GM10266 (cell line): ENCODE results near the gene AHSG.

Experiments used
- DNase-seq: peaks from one replicate; pipeline ENCODE4 v3.0.0; 2012; ENCODE audit errors: extremely low spot score
- TF ChIP-seq, protein P1 (sequence below): IDR thresholded peaks from 2 replicates; pipeline ENCODE4 v1.5.1; 2012; ENCODE audit warnings: mild to moderate bottlenecking, low read depth; ENCODE audit not compliant: control insufficient read depth, insufficient read depth; ENCODE audit errors: missing control alignments

The AHSG gene

DNA sequence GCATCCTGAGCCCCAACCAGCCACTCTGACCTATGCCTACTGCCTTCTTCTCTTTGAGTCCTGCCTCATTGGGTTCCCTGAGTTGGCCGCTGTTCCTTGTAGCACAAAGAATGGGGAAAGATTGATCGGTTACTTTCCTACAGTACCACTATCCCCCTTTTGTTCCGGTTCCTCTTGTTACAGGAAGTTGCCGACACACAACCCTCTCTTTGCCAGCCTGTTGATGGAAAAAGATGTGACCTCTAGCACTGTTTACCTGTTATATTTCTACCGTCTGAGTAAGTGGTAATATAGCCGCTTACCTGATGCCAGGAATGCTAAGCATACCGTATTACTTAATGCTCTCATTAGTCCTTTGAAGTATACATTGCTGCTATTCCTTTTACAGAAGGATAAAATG lies 9.7 kb upstream of the AHSG start:
- TF ChIP-seq, protein P1, sequence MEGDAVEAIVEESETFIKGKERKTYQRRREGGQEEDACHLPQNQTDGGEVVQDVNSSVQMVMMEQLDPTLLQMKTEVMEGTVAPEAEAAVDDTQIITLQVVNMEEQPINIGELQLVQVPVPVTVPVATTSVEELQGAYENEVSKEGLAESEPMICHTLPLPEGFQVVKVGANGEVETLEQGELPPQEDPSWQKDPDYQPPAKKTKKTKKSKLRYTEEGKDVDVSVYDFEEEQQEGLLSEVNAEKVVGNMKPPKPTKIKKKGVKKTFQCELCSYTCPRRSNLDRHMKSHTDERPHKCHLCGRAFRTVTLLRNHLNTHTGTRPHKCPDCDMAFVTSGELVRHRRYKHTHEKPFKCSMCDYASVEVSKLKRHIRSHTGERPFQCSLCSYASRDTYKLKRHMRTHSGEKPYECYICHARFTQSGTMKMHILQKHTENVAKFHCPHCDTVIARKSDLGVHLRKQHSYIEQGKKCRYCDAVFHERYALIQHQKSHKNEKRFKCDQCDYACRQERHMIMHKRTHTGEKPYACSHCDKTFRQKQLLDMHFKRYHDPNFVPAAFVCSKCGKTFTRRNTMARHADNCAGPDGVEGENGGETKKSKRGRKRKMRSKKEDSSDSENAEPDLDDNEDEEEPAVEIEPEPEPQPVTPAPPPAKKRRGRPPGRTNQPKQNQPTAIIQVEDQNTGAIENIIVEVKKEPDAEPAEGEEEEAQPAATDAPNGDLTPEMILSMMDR = no peak
- no peak for DNase-seq

DNA sequence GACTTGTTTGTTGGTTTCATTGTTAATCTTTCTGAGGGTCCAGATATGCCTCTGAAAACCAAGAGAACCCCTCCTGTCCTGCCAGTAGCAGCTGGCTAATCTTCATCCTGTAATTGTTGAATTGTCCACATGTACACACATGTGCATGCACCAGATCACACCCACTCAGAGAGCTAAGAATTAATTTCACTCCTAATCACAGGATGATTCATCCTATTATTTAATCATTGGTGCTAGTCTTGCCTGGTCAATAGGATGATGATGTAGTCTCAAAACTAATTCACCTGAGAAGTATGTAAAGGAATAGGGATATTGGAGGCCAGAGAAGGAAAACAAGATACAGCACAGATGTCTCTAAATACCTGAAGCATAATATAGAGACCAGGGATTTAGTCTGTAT lies 7.8 kb upstream of the AHSG start:
- no peak for DNase-seq
- TF ChIP-seq, protein P1 = no peak

DNA sequence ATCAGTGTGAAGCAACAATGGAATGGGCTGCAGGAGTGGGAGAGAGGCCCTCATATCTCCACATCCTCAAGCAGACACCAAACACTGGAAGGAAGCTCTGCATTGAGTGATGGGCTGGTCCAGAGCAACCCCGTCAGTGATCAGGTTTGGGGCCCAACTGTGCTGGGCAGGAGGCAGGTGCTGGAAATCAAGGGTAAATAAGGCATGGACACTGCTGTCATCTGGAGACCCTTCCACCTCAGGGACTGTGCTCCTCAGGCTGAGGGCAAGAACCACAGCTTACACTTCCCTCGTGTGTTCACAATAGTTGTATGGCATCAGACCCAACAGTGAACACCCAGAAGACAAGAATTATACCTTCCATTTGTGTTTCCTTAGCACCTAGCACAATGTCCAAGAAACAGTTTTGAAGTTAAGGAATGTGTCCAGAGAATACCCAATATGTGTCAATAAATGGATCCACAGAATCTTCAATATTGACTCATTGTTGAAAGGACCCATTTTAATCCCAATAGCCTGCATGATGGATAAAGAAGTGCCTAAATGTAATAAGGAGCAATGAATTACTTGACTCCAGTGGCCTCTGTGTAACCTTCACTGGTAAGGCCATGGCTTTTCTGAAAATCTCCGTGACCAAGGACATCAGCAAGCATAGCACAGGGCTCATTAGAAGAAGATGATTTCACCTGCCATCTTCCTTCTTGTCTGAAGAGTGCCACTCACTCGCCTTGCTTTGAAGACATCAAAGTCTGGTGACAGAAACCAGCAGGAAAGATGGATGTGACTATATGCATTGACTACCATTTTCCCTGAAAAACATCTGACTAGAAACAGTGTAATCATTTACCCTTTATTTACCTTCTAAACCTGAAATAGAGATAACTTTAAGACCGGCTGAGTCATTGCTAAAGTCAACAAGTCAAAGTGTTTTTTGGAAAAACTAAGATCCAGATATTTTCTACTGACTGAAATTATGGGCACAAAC lies 7.0 kb upstream of the AHSG start:
- DNase-seq = no peak
- TF ChIP-seq, protein P1 = no peak

DNA sequence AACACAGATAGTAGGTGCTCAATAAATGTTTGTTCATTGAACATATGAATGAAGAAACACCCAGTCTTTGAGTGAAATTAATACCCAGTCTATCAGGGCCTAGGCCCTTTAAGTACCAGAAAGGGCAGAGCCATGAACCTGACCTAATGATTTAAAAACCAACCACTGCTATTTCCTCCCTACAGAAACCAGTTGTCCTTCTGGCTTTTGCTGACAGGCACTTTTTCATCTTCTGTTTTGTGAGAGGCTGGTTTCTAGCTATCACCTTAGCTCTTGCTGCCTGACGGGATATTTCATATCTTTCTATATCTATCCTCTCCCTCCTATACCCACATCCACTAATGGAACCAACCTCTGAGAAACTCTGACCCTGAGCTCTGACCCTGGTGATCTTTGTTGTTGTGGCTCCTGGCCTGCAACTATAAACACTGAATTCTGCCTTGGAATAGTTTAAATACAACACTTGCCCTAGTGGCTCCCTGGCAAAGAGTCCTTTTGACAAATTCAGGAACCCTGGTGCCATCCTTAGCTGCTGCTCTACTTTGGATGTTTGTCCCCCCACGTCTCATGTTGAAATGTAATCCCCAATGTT lies 4.1 kb upstream of the AHSG start:
- no peak for DNase-seq

DNA sequence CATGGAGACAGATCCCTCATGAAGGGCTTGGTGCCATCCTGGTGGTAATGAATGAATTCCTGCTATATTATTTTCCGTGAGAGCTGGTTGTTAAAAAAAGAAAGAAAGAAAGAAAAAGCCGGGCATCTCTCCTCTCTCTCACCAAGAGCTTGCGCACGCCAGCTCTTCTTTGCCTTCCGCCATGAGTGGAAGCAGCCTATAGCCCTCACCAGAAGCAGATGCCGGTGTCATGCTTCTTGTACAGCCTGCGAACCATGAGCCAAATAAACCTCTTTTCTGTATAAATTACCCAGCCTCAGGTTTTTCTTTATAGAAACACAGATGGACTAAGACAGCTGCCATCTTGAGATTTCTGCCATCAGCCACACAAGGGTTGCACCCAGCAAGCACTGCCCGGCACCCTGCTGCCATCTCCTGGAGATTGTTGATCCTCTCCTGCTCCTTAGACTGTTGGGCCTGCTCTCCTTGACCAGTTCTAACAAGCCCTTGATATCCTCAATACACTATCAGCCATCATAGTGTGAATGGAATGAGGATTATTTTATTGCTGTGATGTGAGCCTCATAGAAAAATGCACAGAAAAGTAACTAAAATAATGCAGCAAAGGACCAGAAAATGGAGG lies 3.5 kb upstream of the AHSG start:
- TF ChIP-seq, protein P1 = peak; percentile 48
- peak; percentile 51 for DNase-seq

More for the DNA sequence above, 4.1 kb upstream of the AHSG start:
- TF ChIP-seq, protein P1 = no peak

DNA sequence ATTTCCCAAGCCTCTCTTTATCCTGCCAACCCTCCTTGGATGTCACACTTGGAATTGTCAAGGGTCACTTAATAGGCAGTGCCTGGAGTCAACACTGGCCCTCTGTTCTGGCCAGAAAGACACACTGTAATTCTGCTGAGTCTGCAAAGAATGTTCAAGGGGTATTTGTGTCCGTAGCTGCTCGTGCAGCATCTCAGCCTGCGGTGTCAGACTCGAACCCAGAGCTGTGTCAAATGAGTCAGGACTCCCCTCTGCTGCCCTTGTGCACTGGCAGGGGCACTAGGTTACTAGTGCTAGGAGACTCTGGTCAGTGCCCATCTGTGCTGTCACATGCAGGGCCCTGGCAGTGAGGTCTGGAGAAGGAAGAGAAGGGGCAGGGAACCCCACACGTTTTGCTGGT lies 795 bp upstream of the AHSG start:
- no peak for DNase-seq
- TF ChIP-seq, protein P1 = no peak

DNA sequence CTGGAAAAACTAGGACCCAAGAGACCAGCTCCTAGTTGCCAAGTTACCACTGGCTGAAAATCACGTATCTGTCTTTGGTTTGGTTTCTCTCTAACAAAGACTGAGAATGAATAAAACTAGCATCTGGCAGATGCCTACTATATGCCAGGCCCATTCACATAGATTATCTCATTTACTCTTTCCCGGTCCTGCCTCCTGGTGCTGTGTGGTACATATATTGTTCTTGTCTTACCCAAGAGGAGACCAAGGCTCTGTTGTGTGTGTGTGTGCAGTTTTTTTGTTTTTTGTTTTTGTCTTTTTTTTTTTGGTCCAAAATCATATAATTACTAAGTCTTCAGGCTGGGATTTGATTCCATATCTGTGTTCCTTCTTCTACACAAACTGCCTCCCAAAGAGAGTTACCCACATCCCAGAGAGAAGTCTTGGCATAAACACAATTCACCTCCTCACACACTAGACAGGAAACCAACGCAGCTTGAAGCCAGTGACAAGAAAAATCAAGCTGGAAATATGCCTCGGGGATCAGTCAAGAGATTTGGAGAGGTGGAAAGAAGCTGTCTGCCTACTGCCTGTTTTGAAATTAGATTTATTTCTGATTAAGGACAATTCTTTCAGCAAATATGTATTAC lies 891 bp downstream of the AHSG start:
- TF ChIP-seq, protein P1 = no peak
- DNase-seq = no peak
